HTERT RPE-1 (cell line): ENCODE data around the gene PSG6.
"Not testable (repeated sequence)": the region's sequence is repeated elsewhere in the genome, so short reads cannot be mapped to it uniquely, and the experiment has no call there.

ENCODE experiments used
- in situ Hi-C: fragments of 300-500 bp; cut with MboI; formaldehyde crosslinking; loops from 4 replicates; pipeline ENCODE4 v1.14.3; 2020; ENCODE audit warnings: low sequenced_read_pairs

Gene PSG6

GRCh38 chr19:42917634-42918033 lies at the start of gene PSG6:
Gene PSG6, minus strand, starts transcription at chr19:42917894. Its CDS starts 102 bp downstream, at chr19:42917792.
- in situ Hi-C loops, result not testable (repeated sequence)

- in situ Hi-C loops, result no loop called here
Observed at GRCh38 chr19:42965176-42965575, 47.5 kb upstream of the PSG6 start.

GRCh38 chr19:42961119-42961518 lies 43.4 kb upstream of the PSG6 start:
- in situ Hi-C loops, result no loop called here

- in situ Hi-C loops, result not testable (repeated sequence)
Observed at GRCh38 chr19:42952126-42952525, 34.4 kb upstream of the PSG6 start.

- in situ Hi-C loops, result not testable (repeated sequence)
Observed at GRCh38 chr19:42951476-42951875, 33.8 kb upstream of the PSG6 start.

- in situ Hi-C loops, result no loop called here
Observed at GRCh38 chr19:42942187-42942789, 24.6 kb upstream of the PSG6 start.

- in situ Hi-C loops, result not testable (repeated sequence)
Observed at GRCh38 chr19:42937107-42937506, 19.4 kb upstream of the PSG6 start, which contains the start of gene PSG7. Gene PSG7, minus strand, starts transcription at chr19:42937207. Its CDS starts 131 bp downstream, at chr19:42937076.

- in situ Hi-C loops, result not testable (repeated sequence)
Observed at GRCh38 chr19:42934726-42935125, 17.0 kb upstream of the PSG6 start.

GRCh38 chr19:42934183-42934582 lies 16.5 kb upstream of the PSG6 start:
- in situ Hi-C loops, result not testable (repeated sequence)

- in situ Hi-C loops, result not testable (repeated sequence)
Observed at GRCh38 chr19:42933412-42933811, 15.7 kb upstream of the PSG6 start.

- in situ Hi-C loops, result not testable (repeated sequence)
Observed at GRCh38 chr19:42932485-42933101, 14.9 kb upstream of the PSG6 start.

GRCh38 chr19:42930214-42930613 lies 12.5 kb upstream of the PSG6 start:
- in situ Hi-C loops, result not testable (repeated sequence)

GRCh38 chr19:42928896-42929295 lies 11.2 kb upstream of the PSG6 start:
- in situ Hi-C loops, result no loop called here

- in situ Hi-C loops, result no loop called here
Observed at GRCh38 chr19:42926781-42927180, 9.1 kb upstream of the PSG6 start.

GRCh38 chr19:42923106-42923505 lies 5.4 kb upstream of the PSG6 start:
- in situ Hi-C loops, result not testable (repeated sequence)

- in situ Hi-C loops, result not testable (repeated sequence)
Observed at GRCh38 chr19:42920971-42921370, 3.3 kb upstream of the PSG6 start.

- in situ Hi-C loops, result no loop called here
Observed at GRCh38 chr19:42919757-42920079, 2.0 kb upstream of the PSG6 start.

- in situ Hi-C loops, result not testable (repeated sequence)
Observed at GRCh38 chr19:42919070-42919756, 1.5 kb upstream of the PSG6 start.

GRCh38 chr19:42918377-42919069 lies 829 bp upstream of the PSG6 start:
- in situ Hi-C loops, result not testable (repeated sequence)

GRCh38 chr19:42916931-42917330 lies 763 bp downstream of the PSG6 start:
- in situ Hi-C loops, result not testable (repeated sequence)

- in situ Hi-C loops, result not testable (repeated sequence)
Observed at GRCh38 chr19:42913516-42913915, 4.2 kb downstream of the PSG6 start.

GRCh38 chr19:42912941-42913340 lies 4.8 kb downstream of the PSG6 start:
- in situ Hi-C loops, result not testable (repeated sequence)
